Amniotic epithelial cell (primary cell): Measurements from ENCODE around the gene ACBD6.

Experiments used
- DNase-seq: peaks from one replicate; pipeline ENCODE4 v3.0.0-alpha.2; 2010; ENCODE audit warnings: low read depth

Gene ACBD6

DNA sequence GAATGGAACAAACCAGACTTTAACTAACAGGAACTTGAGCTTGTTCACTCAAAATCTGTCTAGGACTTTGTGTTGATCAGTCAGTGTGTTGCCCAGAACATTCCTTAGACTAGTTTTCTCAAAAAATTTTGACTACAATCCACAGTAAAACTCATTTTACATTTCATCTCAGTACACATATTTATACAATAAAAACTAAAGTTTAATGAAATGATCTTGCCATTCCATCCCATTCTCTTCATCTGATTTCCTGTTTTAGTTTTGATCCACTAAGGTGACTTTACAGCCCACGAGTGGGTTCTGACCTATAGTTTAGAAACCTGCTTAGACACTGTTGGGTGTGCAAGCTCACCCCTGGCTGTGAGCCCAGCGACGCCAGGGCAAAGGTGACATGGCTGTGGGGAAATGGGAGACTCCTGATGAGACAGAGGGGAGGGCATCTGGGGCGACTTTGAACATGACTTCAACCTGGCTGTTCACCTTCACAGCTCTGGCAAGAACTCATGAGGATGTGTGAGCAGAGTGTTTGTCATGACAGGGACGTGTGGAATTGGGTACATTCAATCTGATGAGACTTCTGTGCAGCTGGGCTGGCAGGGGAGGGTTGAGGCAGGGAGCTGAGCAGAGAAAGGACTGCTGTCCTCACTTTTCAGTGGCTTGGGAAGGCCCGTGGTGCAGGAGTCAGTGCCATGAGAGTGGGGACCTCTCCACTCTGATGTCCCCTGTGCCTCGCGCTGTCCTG lies 231.7 kb downstream of the ACBD6 start:
- DNase-seq, result no peak

DNA sequence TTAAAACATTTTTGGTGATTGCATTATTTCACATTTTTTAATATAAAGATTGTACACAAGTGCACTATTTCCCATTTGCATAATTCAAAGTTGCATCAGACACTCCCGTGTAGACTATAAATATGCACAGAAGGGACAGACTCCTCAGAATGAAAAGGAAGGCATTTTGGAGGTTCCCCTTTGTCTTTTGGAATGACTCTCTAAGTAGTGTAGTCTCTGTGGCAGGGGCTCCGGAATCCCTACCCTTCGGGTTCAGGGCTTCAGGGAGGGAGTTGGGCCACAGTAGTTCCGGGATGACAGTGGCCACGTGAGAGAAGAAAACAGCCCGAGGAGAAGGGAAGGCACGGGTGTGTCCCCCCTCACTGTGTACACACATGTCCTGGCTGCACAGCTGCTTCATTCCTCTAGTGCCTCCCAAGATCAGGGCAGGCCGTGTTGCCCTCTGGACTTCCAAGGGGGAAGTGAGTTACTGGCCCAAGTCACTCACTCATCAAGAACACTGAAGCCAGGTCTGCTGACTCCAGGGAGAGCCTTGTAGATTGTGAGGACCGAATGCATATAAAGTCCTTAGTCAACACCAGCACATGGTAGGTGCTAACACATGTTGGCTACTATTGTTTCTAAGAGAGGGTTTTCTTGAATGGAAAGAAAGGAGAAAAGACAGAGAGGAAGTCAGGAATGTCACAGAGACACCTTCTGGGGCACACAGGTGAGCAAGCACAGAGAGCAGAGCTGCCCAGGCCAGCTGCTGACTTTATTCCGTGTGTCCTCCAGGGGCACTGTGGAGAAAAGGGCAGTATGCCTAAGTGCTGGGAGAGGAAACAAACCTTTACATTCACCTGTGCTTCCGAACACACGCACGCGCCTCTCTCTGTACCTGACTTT lies 232.5 kb downstream of the ACBD6 start:
- DNase-seq, result no peak

DNA sequence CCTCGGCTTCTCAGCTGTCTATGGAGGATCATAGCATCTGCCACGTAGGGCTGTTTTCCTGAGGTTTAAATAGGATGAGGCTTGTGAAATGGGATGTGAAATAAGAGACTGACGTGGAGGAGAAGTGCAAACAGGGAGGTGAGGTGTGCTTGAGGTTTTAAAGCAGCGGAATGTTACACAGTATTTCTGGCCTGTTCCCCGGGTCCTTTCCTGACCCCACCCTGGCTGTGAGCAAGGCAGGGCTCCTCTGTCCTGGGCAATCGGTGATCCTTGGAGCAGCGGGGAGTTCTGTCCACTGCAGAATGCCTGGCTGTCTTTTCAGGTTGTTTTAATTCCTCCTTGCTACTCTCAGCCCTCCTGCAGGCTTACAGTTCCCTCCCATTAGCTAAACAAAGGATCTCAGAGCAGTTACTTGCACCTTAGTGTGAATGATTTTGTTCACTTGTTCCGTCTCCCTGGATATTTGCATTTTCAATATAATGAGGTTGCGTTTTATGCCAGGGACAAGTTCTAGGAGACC lies 233.8 kb downstream of the ACBD6 start:
- DNase-seq, result no peak

DNA sequence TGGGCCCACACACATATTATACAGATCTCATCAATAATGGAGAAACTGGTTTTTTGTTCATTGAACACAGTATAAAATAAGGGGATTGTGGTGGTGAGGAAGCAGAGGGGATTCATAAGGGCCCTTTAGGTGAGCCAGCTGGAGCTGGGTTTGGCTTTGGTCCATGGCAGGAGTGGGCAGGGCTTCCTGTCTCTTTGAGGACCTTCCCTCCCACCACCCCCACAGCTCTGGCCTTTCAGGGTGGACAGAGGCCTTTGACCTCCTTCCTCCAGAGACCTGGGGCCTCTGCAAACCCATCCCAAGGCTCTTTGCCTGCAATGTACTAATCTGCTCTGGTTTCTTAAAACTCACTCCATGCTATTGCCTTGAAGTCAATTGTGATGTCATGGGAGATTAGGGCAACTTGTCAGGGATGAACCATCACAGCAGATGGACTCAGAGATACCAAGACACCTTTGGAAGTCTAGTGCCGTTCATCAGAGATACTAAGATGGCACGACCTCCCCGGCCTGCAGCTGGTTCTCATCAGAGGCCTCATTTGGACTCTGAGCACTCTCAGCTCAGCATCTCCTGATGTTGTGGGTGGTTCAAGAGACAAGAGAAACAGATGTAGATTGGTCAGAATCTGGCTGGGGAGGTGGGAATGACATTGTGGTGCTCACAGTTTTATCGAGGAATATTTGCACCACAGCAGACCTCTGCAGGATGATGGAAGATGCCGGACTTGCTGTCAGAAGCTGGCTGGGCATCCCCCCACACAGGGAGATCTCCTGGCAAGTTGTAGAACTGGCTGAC lies 234.4 kb downstream of the ACBD6 start:
- DNase-seq, result no peak

DNA sequence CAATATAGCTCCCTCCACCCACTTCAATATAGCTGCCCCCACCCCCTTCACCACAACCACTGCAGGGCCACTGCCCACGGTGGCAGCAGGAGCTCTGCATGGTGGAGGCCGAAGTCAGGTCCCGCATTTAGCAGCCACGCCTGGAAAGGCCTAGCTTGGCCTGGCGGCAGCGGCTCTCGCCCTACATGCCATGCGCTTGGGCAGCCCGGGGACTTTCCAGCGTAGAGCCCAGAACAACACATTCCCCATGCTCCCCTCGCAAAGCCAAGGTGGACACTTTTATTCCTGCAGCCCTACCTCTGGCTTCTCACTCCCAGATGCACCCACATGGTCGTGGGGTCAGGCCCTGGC lies 235.2 kb downstream of the ACBD6 start:
- no peak for DNase-seq

DNA sequence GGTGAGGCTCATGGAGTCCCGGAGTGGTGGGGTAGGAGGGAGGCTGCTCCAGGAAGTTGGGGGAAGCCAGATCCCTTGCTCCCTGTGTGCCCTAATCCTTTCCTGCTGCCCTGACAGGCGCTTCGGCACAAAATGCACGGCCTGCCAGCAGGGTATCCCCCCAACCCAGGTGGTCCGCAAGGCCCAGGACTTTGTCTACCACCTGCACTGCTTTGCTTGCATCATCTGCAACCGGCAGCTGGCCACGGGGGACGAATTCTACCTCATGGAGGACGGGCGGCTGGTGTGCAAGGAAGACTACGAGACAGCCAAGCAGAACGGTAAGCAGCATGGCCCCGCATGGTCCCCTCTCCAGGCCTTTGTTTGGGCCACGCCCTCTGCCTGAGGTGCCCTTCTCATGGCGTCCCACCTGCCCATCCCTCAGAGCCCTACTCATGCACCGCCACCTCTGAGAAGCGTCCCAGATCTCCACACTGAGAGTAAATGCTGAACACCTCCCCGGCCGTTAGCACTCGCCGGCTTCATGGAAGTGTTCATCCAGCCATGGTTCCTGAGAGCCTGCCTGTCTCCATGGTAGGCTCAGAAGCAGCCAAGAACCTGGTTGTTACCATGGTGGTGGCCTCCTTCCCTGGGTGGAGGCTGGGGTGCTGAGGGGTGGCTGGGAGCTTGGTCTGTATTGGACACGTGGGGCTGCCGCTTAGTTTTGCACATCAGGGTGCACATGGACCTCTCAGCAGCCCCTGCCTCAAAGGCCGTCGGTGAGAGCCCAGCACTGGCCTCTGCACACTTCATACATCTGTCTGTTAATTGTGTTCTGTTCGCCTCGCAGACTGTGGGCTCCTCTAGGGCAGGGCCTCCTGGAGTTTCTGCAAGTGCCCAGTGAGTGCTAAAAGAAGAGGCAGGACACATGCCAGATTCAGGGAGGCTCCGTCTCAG lies 235.8 kb downstream of the ACBD6 start:
- no peak for DNase-seq

DNA sequence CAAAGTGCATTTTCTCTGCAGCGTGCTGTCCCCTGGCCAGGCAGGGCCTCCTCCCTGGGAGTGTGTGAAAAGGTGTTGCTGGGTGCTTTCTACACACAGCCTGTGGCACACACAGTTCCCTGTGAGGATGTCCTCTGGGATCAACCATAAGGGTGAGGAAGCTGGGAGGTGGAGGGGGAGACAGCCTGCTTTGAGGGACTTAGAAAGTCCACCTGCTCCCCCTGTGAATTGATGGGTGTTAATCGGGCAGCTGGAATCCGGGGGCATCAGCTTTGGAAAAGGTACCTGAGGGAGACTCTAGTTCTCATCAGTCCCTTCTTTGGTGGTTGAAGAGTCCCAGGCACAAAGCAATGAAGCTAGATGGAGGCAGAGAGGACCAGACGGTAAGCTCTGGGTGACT lies 236.5 kb downstream of the ACBD6 start:
- no peak for DNase-seq

DNA sequence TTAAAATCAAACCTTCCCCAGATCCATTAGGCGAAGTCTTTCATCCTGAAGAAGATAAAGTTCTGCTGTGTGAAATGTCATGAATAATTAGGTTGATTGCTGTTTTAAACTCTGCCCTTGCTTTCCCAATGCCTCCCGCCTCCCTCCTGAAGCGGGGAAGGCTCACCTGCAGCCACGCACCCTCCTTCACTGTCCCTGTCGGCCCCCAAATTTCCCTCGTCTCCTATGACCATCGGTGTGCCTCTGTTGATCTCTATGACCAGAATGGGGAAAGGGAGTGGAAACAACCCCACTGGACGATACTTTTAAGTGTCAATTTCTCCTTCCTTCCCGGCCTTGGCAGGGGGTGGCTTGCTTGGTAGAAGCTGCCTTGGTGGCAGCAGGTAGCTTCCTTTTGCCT lies 237.2 kb downstream of the ACBD6 start:
- no peak for DNase-seq

DNA sequence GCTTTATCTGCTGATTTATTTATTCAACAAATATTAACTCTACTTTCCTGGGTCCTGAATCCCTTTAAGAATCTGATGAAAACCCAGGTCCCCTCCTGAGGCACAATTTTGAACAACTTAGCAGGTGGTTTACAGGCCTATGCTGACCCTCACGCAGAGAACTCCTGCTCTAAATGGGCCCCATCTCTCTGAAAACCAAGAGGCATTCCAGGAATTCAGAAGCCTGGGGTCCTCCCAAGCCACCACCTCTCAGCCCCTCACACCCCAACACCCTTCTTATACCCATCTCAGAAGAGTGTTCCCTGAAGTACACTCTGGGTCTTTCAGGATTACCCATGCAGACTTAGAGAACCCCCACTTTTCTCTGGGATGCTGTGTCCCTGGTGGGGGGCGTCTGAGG lies 237.8 kb downstream of the ACBD6 start:
- no peak for DNase-seq

DNA sequence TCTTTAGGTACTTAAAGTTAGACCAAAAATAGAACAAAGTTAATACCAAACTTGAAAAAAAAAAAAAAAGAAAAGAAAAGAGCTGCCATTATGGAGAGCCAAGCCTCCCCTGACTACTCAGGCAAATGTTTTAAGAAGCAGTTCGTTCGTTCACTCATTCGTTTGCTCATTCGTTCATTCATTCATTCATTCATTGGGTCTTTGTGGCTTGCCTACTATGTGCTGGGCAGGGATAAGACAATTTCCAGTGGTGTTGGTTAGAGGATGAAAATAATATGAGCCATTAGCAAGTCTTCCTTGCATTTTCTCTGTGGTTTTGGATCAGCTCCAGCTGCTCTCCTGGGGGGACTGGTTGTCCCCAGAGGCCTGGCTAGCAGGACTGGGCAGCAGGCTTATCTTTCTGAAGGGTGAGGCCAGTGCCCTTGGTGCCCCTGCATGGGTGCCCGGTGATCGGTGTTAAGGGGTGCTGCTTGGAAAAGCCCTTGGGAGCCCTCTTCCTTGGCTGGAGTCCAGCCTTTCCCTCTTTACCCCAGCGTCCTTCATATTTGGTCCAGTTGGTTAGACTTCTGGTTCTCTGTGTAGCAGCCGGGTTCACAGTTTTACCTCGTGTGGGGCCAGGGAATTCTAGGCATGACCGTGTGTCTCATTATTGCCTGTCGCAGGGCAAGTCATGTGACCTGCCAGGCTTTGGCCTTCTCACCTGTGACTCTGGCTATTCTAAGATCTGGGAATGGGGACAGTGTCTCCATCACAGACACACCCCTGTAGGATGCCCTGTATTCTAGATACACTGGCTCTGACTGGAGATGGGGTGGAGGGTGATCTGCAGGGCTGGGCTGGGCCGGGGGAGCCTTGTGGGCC lies 239.5 kb downstream of the ACBD6 start:
- DNase-seq, result no peak

DNA sequence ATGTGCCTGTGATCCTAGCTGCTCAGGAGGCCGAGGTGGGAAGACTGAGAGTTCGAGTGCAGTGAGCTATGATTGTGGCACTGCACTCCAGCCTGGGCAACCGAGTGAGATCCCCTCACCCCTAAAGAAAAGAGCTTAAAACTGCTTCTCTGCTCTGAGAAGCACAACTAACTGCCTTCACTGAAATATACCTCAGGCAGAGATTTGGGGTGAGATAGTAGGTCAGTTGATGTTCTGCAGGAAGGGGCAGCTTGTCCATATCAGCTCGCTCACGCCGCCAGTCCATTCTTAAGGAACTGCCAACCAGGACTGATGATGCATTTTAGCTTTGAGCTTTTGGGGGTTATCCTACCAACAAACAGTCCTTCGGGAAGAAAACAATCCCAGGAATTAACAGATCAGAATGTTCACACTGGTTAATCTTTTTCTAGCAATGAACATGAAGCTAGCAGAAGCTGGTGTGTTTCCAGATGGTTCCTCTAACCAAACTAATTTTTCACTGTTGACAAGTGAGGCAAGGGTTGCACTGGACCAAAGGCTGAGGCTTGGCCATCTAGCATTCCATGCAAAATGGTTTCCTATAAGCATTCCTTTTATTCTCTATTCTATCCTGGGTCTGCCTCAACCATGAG lies 240.7 kb downstream of the ACBD6 start:
- DNase-seq, result peak; percentile 72

DNA sequence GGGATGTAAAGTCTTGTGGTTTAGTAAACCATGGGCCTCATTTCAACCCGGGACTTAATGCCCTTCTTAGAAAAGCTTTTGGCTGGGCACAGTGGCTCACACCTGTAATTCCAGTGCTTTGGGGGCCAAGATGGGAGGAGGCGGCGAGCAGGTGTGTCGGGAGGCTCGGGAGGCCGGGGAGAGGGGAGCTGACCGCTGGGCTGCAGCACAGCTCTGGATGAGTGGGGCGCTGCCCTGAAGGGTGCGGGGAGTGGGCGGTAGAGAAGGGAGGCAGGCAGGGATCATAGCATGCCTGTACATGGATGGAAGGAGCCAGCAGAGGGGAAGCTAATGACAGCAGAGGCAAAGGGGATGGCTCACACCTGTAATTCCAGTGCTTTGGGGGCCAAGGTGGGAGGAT lies 241.3 kb downstream of the ACBD6 start:
- DNase-seq, result no peak

DNA sequence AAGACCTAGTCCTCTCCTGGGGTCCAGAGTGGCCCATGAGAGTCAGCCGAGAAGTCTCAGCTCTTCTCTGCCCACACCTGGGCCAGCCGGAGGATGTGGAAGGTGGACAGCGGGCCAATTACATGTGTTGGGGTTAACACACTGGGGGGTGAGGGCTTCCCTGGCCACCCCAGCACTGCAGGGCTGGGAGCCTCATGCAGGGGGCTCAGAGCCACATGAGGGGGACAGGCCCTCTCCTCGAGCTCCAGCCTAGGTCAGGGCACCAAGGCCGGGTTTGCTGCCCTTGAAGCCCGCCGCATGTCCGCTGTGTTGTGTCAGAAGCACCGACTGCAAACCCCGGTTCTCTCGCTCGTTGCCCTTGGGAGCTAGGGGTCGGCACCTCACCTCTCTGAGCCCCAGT lies 241.8 kb downstream of the ACBD6 start:
- no peak for DNase-seq

DNA sequence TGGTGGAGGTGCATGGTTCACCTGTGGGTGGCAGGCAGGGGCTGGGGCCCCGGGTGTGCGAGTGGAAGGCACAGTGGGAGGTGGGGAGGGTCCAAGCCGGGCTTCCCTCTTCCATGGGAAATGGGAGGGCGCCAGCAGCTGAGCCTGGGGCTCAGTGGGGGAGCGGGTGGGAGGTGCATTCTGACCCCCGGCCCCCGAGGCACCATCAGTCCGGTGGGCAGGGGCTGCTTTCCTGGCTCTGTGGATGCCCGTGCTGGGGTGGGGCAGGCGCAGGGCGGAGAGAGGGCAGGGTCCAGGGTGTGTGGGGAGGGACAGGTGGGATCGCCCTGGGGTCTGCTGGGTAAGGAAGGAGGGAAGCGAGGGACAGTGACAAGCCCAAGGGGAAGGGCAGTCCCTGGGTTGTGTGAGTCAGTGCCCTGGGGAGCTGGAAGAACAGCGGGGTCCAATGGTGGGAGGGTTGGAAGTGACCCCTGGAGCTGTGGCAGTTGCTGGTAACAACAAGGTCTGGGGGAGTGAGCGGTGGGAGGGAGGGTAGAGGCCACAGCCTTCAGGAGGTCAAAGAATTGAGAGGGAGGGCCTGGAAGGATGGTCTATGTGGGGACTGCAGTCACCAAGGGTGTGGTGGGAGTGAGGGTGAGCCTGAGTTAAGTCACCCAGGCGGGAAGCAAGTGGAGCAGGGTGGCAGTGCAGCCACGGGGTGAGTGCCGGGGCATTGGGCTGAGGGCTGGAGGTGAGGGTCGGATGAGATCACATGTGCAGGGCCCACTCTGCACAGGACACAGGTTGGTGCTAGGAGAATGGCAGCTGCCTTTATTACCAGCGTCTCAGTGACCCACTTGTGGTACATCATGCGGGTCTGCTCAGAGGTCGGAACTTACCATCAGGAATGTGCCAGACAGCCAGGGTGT lies 242.7 kb downstream of the ACBD6 start:
- DNase-seq, result no peak

DNA sequence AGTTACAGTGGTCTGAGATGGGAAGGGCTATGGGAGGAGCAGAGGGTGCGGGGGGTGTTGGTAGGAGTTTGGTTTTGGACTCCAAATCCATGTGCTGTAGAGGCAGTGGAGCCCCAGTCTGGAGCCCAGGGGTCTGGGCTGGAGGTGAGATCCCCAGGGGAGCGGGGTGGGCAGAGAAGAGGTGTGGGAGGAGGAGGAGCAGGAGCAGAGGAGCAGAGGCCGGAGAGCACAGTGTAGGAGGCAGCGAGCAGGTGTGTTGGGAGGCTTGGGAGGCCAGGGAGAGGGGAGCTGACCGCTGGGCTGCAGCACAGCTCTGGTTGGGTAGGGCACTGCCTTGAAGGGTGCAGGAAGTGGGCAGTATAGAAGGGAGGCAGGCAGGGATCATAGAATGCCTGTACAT lies 243.4 kb downstream of the ACBD6 start:
- no peak for DNase-seq

DNA sequence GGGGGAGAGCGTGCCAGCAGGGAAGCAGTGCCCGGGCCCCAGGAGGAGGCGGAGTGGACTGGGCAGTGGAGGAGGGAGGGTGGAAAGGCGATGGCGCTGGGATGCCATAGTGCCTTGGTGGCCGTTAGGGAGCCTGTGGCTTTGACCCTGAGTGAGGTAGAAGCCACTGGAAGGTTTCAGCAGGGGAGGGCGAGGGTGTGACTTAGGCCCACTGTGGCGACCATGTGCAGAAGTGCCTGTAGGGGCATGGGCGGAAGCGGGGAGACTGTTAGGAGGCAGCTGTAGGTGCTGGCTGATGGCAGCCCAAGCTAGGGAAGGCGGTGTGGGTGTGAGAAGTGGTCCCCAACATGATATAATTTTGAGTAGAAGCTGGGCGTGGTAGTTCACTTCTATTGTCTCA lies 244.1 kb downstream of the ACBD6 start:
- no peak for DNase-seq

DNA sequence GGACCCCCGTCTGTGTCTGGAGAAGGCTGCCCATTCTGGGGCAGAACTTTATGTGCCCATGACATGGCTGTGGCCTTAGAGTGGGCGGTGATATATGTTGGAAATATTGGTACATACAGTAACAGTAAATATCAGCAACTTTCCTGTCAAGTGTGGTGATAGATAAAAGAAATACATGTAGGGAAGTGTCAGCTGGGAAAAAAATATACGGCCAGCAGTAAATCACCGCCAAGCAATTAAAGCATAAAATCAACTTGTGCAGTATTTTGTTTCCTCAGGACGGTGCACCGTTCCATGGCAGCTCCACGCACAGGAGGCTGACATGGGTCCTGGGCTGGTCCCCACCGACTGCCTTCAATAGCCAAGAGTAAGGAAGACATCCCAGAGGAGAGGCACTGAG lies 244.9 kb downstream of the ACBD6 start:
- no peak for DNase-seq

DNA sequence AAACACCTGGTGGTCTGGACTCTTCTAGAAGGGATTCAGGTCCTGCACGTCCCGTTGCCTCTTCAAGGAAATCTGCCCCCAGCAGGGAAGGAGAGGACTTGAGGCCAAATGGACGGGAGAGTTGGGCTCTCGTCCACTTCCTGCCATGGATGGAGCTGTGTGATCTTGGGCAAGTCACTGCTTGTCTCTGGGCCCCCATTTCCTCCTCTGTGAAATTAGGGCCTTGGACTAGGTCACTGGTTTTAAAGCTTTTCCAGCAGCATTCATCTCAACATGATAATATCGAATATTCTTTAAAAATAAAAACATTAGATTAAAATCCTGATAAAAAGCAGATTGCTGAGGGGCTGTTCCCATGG lies 245.4 kb downstream of the ACBD6 start:
- no peak for DNase-seq
